ENCODE results near the gene PLTP.

The PLTP gene

DNA sequence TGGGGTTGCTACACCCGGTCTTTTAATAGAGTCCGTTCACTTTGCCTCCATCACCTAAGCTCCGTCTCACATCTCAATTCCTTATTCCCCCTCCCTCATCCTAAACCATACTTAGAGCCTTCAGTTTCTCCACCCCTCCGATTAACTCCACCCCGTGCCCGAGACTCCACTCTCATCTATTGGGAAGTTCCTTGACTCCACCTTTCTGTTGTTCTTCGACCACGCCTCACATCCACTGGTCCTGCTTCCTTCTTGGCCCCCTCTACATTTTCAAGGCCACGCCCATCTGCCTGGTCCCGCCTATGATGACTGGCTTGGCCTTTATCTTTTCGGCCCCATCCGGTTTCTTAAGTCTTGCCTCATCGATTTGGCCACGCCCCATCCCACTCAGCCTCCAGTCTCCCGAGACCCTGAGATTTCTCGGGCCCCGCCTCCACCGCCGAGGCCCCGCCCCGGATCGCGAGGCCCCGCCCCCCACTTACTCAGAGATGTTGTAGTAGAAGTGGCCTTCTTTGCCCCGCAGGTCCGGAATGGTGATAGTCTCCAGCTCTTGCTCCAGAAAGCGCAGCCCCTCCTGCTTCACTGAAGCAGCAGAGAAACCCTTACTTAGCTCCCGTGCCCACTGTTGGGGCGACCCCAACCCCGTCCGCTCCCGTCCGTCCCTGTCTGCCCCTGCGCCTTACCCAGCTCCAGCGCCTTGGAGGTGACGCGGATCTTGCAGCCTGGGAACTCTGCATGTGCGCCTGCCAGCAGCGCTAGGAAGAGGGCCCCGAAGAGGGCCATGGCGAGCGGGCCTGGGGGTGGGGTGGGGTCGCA lies 1.1 kb downstream of the PLTP start:
- TF ChIP-seq, protein P1, sequence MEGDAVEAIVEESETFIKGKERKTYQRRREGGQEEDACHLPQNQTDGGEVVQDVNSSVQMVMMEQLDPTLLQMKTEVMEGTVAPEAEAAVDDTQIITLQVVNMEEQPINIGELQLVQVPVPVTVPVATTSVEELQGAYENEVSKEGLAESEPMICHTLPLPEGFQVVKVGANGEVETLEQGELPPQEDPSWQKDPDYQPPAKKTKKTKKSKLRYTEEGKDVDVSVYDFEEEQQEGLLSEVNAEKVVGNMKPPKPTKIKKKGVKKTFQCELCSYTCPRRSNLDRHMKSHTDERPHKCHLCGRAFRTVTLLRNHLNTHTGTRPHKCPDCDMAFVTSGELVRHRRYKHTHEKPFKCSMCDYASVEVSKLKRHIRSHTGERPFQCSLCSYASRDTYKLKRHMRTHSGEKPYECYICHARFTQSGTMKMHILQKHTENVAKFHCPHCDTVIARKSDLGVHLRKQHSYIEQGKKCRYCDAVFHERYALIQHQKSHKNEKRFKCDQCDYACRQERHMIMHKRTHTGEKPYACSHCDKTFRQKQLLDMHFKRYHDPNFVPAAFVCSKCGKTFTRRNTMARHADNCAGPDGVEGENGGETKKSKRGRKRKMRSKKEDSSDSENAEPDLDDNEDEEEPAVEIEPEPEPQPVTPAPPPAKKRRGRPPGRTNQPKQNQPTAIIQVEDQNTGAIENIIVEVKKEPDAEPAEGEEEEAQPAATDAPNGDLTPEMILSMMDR (IDR thresholded peaks at IDR 0.05; ENCODE audit: extremely low read depth, insufficient read depth, missing control alignments), result no peak
- peak; percentile 99 for DNase-seq (ENCODE audit: low spot score)
- in situ Hi-C loops (cut with MboI; ENCODE audit: low pct_unique_long_range_greater_than_20kb, low sequenced_read_pairs, unreplicated experiment), result no loop called here

DNA sequence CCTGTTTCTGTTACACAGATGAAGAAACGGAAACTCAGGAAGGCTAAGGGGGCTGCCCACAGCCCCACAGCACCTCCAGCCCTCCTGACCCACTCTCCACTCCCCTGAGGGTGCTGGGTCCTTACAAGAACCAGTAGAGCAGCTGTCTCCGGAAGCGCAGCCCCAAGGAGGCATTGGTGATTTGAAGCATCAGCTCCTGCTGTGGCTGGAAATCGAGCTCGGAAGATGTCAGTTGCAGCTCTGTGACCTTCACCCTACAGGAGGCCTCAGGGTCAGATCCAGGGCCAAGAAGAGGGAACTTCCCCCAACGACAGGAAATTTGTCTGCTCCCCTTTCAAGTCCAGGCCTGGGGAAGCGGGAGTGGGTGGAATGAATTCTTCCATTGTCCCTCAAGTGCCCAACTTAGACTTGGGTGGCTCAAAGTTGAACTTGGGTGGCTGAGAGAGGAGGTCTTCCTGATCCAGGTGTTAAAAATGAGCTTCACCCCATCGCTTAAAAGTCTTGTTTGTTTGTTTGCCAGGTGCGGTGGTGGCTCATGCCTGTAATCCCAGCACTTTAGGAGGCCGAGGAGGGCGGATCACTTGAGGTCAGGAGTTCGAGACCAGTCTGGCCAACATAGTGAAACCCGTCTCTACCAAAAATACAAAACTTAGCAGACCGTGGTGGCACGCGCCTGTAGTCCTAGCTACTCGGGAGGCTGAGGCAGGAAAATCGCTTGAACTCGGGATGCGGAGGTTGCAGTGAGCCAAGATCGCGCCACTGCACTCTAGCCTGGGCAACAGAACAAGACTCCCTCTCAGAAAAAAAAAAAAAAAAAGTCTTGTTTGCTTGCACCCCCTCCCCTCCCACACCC lies 1.9 kb downstream of the PLTP start:
- no peak for DNase-seq (ENCODE audit: low spot score)
- TF ChIP-seq, protein P1 (IDR thresholded peaks at IDR 0.05; ENCODE audit: extremely low read depth, insufficient read depth, missing control alignments), result no peak
- in situ Hi-C loops (cut with MboI; ENCODE audit: low pct_unique_long_range_greater_than_20kb, low sequenced_read_pairs, unreplicated experiment), result no loop called here

DNA sequence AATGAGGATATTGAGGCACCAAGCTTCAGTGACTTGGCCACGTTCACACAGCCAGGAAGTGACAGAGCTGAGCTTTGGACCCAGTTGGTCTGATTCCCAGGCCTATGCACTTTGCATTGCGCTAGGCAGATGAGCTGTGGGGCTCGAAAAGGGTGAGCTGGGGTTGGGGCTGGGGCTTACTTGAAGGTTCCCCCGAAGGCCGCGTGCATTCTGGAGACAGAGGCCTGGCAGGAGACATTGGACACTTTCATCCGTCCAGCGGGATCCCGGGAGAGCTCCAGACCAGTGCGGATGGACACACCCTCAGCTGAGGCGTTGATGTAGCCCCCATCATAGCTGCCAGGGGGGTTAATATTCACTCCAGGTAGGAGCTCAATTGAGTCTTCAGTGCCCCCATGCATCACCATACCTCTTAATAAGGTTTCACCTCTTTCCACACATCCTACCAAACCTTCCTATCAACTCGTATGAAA lies 2.6 kb downstream of the PLTP start:
- TF ChIP-seq, protein P1 (IDR thresholded peaks at IDR 0.05; ENCODE audit: extremely low read depth, insufficient read depth, missing control alignments), result no peak
- in situ Hi-C loops (cut with MboI; ENCODE audit: low pct_unique_long_range_greater_than_20kb, low sequenced_read_pairs, unreplicated experiment), result no loop called here
- DNase-seq (ENCODE audit: low spot score), result no peak

DNA sequence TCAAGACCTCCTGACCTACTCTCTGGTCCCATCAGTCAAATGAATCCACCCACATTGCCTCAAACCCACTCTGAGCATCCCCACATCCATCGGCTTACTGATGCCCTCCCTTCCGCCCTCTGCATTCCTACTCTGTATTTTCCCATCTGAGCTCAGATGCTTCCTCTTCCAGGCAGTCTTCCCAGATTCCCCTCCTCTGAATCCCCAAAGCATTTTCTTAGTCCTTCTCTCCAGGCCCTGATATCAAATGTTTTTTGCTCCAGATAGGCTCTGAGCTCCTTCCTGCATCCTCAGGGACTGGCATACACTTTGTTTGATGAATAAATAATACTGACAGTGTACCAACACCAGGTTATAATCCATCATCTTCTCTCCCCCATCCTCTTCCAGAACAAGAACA lies 3.9 kb downstream of the PLTP start:
- DNase-seq (ENCODE audit: low spot score), result no peak
- in situ Hi-C loops (cut with MboI; ENCODE audit: low pct_unique_long_range_greater_than_20kb, low sequenced_read_pairs, unreplicated experiment), result no loop called here
- TF ChIP-seq, protein P1 (IDR thresholded peaks at IDR 0.05; ENCODE audit: extremely low read depth, insufficient read depth, missing control alignments), result no peak

DNA sequence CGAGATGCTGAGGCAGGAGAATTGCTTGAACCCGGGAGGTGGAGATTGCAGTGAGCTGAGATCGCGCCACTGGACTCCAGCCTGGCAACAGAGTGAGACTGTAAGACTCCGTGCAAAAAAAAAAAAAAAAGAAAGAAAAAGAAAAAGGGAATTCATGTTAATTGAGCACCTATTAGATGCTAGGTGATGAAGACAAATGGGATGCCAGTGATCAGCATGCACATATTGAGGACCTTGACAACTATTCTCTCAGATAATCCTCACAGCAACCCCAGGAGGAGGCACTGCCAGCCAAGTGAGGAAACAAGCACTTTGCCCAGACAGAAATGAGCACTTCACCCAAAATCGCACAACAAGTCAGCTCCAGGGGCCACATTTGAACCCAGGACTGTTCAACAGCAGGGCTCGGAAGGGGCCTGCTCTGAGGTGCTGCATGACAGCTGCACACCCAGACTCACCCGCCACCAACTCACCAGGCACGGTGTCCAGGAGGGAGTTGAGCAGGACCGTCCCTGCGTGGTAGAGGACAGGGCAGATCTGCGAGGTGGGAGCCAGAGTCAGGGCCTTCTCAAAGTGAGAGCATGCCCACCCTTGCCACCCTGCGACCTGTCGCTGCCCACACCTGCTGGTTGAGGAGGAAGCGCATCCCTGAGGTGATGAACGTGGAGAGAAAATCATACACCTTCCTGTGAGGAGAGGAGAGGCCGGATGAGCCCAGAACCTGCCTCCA lies 4.6 kb downstream of the PLTP start:
- in situ Hi-C loops (cut with MboI; ENCODE audit: low pct_unique_long_range_greater_than_20kb, low sequenced_read_pairs, unreplicated experiment), result no loop called here
- TF ChIP-seq, protein P1 (IDR thresholded peaks at IDR 0.05; ENCODE audit: extremely low read depth, insufficient read depth, missing control alignments), result no peak
- DNase-seq (ENCODE audit: low spot score), result no peak

DNA sequence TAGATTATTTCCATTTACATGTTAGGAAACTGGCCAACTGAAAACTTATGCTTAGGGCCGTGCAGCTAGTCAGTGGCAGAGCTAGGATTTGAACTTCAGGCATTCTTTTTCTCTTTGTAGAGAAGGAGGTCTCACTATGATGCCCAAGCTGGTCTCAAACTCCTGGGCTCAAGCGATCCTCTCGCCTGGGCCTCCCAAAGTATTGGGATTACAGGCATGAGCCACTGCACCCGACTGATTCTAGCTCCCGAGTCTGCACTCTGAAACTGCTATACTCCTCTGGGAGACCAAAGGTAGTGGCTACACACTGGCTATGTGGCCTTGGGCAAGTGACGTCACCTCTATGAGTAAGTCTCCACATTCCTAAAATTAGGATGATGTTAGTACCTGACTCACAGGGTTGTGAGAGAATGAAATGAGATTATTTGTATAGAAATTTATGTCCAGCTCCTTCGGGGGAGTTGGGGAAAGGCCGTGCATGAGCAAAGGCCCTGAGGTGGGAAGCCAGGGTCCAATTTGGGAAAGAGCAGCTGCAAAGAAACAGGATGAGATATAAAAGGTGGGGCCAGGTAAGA lies 6.4 kb downstream of the PLTP start:
- DNase-seq (ENCODE audit: low spot score), result no peak
- in situ Hi-C loops (cut with MboI; ENCODE audit: low pct_unique_long_range_greater_than_20kb, low sequenced_read_pairs, unreplicated experiment), result no loop called here
- TF ChIP-seq, protein P1 (IDR thresholded peaks at IDR 0.05; ENCODE audit: extremely low read depth, insufficient read depth, missing control alignments), result no peak
